ENCODE measurements around the gene MAD2L1BP.

DNA sequence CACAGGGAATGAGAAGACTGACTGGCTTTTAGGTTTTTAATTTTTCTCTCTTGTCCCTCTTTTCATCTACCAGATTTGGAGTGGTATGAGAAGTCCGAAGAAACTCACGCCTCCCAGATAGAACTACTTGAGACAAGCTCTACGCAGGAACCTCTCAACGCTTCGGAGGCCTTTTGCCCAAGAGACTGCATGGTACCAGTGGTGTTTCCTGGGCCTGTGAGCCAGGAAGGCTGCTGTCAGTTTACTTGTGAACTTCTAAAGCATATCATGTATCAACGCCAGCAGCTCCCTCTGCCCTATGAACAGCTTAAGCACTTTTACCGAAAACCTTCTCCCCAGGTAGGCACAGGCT is 644 bp downstream of the MAD2L1BP start:
- TF ChIP-seq, protein P1, sequence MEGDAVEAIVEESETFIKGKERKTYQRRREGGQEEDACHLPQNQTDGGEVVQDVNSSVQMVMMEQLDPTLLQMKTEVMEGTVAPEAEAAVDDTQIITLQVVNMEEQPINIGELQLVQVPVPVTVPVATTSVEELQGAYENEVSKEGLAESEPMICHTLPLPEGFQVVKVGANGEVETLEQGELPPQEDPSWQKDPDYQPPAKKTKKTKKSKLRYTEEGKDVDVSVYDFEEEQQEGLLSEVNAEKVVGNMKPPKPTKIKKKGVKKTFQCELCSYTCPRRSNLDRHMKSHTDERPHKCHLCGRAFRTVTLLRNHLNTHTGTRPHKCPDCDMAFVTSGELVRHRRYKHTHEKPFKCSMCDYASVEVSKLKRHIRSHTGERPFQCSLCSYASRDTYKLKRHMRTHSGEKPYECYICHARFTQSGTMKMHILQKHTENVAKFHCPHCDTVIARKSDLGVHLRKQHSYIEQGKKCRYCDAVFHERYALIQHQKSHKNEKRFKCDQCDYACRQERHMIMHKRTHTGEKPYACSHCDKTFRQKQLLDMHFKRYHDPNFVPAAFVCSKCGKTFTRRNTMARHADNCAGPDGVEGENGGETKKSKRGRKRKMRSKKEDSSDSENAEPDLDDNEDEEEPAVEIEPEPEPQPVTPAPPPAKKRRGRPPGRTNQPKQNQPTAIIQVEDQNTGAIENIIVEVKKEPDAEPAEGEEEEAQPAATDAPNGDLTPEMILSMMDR (IDR thresholded peaks at IDR 0.05; ENCODE audit: insufficient read depth, low read length), result no peak
- TF ChIP-seq, protein P2, sequence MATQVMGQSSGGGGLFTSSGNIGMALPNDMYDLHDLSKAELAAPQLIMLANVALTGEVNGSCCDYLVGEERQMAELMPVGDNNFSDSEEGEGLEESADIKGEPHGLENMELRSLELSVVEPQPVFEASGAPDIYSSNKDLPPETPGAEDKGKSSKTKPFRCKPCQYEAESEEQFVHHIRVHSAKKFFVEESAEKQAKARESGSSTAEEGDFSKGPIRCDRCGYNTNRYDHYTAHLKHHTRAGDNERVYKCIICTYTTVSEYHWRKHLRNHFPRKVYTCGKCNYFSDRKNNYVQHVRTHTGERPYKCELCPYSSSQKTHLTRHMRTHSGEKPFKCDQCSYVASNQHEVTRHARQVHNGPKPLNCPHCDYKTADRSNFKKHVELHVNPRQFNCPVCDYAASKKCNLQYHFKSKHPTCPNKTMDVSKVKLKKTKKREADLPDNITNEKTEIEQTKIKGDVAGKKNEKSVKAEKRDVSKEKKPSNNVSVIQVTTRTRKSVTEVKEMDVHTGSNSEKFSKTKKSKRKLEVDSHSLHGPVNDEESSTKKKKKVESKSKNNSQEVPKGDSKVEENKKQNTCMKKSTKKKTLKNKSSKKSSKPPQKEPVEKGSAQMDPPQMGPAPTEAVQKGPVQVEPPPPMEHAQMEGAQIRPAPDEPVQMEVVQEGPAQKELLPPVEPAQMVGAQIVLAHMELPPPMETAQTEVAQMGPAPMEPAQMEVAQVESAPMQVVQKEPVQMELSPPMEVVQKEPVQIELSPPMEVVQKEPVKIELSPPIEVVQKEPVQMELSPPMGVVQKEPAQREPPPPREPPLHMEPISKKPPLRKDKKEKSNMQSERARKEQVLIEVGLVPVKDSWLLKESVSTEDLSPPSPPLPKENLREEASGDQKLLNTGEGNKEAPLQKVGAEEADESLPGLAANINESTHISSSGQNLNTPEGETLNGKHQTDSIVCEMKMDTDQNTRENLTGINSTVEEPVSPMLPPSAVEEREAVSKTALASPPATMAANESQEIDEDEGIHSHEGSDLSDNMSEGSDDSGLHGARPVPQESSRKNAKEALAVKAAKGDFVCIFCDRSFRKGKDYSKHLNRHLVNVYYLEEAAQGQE (IDR thresholded peaks at IDR 0.05; ENCODE audit: insufficient replicate concordance, low read depth), result no peak
- TF ChIP-seq POLR2AphosphoS5 (IDR thresholded peaks at IDR 0.05; ENCODE audit: low read depth) (no peak), SPI1 (IDR thresholded peaks at IDR 0.05; ENCODE audit: borderline replicate concordance, low read depth) (no peak)

Measured in HL-60 (cell line).